HTERT RPE-1 (cell line): ENCODE measurements around the gene MYF5.

Experiments
- in situ Hi-C: fragments of 300-500 bp; cut with MboI; formaldehyde crosslinking; loops from 4 replicates; pipeline ENCODE4 v1.14.3; 2020; ENCODE audit warnings: low sequenced_read_pairs

The MYF5 gene

DNA sequence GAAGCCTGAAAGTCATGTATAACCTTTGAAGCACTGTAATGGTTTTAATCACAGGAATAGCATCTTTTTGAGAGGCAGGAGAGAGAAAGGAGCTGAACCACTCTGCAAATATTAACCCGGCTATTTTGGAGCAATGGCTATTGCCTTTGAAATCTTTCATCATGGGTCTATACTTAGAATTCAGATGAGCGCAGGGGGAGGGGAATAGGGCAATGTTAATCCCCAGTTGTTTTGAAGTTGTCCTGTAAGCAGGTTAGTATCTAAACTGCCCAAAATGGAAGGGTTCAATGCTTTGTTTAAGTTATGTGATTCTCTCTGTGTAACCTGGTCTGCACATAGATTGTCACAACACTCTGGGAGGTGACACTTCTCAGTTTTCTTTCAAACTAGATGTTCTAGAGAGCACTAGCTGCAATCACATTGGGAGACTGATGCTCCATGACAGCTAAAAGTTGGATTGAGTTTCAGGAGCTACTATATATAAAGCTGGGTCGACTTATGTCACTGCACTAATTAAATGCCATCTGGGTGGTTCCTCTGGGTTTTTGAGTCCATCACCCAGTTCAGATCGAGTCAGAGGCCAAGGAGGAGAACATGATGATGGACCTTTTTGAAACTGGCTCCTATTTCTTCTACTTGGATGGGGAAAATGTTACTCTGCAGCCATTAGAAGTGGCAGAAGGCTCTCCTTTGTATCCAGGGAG is 9.4 kb upstream of the MYF5 start, which contains the start of gene MYF6:
MYF6 (plus strand) TSS at position 509 of the 704 bp plus-strand sequence; CDS start at position 595, 86 bp downstream.
- in situ Hi-C loops, result no loop called here

DNA sequence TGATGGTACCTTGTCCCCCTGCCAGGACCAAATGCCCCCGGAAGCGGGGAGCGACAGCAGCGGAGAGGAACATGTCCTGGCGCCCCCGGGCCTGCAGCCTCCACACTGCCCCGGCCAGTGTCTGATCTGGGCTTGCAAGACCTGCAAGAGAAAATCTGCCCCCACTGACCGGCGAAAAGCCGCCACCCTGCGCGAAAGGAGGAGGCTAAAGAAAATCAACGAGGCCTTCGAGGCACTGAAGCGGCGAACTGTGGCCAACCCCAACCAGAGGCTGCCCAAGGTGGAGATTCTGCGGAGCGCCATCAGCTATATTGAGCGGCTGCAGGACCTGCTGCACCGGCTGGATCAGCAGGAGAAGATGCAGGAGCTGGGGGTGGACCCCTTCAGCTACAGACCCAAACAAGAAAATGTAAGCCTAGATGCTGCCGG is 8.9 kb upstream of the MYF5 start:
- in situ Hi-C loops, result no loop called here

DNA sequence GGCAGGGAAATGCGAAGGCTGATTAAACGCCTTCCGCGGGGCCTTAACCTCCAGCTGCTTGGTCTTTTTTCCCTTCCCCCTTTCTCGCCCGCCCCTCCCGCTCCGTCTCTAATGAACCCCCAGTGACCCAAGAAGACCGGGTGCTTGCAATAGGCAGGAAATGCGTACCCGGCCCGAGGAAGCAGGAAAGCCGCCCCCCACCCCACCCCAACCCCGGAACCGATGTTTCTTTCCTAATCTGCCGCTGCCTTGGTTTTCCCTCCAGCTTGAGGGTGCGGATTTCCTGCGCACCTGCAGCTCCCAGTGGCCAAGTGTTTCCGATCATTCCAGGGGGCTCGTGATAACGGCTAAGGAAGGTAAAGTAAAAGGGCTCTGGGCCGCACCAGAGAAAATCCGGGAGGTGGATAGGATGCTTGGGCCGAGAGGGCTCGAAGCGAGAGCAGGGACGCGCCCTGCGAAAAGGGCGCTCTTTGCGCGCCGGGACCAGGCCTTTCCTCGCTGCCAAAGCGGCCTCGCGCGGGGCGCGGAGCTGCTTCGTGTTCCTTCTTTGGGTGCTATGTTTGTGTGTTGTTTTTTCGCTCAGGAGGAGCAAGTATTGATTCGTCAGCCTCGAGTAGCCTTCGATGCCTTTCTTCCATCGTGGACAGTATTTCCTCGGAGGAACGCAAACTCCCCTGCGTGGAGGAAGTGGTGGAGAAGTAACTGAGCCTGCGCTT is 8.3 kb upstream of the MYF5 start:
- in situ Hi-C loops, result no loop called here

DNA sequence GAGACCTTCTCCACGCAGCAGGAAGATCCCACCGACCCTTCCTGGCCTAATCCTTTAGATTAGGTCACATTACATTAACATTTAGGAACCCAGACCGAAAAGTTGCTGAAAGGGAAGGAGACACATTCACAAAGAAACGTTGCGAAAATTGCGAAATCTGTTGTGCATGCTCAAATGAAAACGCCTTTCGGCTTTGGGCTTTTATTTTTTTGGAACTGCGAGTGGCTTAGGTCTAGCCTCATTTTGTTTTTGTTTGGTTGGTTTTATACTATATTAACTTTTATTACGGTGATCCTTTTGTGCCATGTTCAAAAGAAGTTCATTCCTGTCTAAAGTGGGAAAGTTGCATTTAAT is 7.8 kb upstream of the MYF5 start:
- in situ Hi-C loops, result no loop called here

DNA sequence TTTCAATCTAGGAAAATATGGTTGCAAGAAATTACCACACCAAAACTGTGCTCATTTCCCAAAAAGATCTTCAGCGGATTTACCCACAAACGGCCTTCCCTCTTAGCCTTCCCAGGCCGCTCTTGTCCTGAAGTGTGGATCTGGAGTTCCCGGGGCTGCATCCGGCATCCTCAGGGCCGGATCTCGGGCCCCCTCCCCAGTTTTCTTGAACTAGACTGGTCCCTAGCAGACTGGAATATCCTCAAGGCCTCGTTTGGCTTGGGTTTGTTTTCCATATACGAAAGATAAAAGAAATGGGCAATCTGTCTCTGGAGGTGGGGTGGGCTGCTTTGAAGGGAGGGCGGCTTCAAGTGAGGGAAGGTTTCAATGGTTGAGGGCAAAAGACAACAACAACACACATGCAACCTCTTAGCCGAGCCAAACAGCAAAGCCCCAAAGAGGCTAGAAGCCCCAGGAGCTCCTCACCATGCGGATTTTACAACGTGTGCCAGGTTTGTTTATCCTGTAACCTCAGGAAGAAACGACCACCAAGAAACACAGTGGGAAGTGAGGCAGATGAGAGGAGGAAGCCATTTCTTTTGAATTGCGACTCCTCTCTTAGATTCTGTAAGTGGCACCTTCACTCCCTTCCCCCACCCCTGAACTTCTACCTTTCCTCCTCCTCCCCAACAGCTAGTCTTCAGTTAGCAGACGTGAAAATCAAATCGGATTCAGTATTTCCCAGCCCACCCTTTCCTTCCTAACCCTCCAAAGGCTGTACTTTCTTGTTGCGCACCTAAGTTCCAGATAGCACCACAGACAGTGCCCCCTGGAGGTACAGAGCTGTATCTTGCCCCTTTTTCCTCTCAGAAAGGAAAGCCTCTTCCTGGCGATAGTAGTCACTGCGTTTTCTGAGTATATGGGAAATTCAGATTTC is 6.6 kb upstream of the MYF5 start:
- in situ Hi-C loops, result no loop called here

DNA sequence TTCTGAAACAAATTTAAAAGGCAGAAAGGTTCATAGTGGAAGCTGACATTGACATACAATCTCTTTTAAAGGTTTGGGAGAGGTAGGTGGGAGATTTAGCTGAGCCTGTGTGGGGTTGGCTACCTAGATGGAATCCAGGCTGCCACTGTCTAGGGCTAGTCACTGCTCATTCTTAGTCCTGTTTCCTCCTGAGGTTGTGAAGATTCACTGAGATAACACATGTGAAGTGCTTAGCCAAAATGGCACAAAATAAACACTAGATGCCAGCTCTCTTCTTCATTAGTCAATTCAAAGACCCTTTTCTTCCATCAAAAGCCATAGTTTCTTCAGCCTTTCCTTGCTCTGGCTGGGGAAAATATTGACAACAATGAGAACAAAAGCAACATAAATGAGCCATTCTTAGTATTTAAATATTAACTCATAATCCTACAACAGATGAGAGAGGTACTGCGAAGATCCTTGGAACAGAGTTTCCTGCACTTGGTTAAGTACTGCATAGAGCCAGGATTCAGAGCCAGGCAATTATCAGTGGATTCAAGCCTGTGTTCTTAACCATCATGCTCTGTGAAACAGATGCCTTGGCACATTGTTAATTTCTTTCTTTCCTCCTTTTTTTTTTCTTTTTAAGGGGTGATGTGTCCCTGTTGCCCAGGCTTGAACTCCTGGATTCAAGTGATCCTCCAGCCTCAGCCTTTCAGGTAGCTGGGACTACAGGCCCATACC is 5.8 kb upstream of the MYF5 start:
- in situ Hi-C loops, result no loop called here

DNA sequence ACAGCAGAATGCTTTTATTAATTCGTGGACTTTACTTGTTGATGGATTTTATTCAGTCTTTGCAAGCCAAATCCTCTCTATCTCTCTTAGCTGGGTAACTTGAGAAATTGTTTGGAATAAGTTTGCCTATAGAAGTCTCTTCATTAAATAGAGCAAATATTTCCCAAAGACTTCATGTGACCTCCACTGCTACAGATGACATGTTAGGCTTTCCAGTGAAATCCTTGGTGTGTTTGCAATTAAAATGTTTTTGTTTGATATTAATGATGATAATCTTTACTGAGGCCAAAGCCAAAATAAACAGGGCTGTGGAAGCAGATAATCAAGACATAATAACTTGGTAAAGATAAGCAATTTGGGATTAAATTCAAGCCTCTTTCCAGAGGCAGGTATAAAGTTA is 4.8 kb upstream of the MYF5 start:
- in situ Hi-C loops, result no loop called here

DNA sequence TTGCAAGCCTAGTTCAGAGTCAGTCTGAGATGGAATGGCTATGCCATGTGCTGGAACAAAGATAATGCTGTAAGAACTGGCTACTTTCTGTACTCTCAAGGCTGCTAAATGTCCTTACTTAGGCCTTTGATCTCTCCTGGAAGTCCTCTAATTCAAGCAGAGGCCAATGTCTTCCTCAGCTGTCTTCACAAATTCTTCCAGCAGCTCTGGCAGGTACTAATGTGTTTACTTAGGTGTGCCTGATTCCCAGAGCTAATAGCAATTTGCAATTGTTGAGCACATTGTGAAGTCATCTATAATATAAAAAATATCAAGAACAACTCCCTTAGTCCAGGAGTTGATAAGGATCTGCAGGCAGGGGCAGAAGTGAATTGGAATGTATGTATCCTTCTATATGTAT is 3.8 kb upstream of the MYF5 start:
- in situ Hi-C loops, result no loop called here

DNA sequence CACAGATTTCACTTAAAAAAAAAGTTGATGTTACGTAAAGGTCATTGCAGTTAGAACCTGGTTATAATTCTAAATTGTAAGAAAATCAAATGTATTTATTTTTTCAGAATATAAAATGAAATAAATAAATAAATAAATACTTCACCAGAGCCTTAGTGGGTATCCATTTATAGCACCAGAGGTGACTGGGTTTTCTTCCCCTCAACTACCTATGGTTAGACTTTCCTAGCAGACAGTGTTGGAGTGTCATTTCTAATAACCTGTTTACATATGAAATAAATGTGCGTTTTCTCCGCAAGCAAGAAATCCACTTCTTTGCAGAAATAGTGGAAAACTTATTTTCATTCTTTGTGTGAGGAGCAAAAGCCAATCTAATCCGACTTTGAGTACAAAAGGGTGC is 3.3 kb upstream of the MYF5 start:
- in situ Hi-C loops, result no loop called here

DNA sequence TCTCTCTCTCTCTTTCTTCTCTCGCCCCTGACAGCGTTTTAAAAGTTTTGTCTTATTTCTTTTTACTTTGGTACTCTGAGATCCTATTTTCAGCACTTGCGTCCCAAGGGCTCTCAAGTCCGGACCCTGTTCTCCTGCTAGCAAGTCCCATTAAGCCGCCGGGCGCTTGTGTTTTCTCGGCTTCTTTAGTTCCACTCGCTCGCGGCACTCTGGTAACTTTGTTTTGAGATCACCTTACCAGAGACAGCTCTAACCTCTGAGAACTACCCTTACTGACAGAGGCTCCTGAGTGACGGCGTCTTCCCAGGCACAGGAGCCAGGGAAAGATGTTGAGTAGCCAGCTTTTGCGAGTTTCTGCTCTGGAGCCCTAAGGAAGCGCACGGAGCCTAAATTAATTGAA is 2.7 kb upstream of the MYF5 start:
- in situ Hi-C loops, result no loop called here

DNA sequence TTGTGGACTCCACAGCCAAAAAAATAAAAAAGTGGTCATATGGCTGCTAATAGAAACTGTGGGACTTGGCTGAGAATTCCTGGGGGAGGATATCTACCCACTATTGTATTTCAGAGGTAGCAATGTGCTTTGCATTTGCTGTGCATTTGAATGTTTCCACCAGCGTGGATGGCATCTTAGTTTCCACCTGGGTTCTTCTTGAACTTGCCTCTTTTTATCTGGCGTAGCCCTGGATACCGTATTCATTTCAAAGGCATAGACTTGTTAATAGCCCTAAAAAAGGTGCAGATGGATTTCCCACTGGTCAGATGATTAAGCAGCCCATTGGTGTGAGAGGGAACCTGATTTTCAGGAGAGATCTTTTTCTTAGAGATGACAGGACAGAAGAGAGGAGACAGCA is 1.9 kb upstream of the MYF5 start:
- in situ Hi-C loops, result no loop called here

DNA sequence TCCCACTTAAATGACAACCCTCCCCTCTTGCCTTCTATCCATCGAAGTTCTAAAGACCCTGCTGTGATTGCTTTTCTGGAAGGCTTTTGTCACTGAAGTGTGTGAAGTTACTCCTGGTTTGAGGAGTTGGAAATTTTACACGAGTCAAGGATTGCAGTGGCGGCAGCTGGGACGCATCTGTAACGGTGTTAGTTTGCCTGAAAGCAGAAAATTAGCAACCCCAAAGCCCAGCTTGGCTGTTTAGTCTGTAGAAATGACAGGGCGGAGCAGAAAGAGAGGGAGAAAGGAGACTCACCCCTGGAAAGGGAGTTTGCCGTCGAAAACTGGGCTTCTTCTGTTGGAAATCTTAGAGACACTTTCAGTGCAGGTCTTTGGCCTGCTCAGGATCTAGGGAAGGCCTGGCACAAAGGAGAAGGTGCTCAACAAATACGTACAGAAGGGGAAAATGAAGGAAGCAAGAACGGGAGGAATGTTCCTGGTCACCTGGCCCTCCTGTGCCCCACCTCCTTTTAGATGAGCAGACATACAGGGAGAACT is 931 bp upstream of the MYF5 start:
- in situ Hi-C loops, result no loop called here

DNA sequence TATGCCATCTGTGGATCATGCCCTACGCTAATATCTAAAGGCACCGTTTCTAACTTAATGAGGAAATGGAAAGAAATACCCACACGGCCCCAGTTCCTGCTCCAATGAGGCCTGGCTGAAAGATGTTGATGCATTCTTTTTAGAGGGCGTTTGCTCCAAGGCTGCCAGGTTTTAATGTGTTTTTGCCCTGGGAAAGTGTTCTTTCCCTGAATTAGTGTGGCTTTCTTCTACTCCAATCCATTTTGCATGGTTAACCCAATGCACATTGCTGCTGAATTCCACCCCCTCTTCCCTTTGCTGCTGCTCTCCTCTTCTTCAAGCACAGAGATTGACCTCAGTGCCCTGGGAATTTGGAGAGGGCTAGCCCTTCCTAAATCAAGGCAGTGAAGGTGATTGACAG is 1.1 kb downstream of the MYF5 start:
- in situ Hi-C loops, result no loop called here

DNA sequence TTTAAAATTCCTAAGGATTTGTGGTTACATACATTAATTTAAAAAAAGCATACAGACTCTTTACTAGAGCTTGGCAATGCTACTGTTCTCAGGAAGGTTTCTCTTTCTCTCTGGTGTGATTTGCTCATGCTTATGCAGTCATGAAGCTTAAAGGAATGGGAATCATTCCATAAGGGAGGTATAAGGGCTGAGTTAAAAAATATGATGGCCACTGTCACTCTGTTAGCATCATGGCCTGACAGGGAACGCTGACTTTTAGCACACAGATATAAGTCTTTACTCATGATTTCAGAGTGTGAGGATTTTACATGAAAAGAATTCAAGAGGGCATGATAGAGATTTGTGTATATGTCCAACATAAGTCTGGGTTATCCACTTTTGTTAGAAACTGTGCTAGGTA is 3.8 kb downstream of the MYF5 start:
- in situ Hi-C loops, result no loop called here

DNA sequence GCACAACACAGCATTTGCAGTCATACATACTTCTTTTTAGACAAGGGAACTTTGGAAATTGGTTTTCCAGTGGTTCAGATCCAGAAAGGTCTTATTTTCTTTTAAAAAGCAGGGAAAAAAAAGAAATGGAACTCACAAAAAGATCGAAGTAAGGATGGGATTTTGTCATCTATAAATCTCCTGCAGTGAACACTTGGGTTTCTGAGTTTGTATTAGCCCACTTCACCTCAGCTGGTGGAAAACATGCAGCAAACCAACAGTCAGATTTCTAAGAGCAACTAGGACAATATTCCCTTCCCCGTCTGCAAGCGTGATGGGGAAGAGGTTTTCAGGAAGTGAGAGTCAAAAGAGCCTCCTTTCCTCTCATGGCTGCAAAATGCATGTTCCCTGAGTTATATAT is 4.6 kb downstream of the MYF5 start:
- in situ Hi-C loops, result no loop called here

DNA sequence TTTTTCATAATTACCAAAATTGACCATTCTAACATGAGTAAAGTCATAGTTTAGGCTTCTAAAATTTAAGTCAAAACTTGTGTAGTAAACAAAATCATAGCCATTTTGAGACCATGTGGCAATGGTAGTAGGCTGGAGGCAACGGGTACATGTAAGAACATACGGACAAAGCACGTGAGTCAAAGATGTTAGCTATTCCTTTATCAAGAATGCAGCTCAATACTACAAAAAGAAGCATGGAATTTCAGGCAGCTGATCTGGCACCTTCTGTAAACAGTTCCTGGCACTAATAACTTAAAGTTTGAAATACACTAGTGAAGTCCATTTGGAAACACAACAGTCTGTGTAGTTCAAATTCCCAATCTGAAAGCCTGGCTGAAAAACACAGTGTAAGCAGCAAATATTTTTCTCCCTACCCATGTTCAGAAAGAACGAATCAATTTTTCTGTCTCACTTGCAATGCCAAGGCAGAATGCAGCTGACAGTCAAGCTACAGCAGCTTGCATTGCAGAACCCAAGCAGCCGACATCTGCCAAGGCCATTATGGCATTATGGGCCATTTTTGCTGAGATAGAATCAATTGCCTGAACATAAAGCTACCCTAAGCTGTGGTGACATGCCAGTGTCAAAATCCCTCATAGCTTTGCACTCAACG is 29.3 kb downstream of the MYF5 start:
- in situ Hi-C loops, result no loop called here

DNA sequence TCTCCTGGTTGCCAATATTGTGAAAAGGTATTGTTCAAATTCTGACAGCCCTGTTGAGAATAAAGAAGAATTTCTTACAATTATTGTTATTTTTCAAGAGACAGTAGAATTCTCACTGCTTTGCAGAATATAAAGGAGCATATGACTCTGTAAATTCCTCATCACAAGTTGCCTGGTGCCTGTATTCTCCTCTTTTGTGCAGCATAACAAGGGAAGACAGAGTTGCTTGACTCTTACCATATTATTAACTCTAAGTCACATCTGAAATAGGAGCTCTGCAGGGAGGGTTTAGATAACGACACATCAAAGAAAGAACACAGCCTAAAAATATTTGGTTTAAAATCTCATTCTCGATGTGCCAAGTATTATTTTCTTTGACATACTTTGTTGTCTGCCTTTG is 31.1 kb downstream of the MYF5 start:
- in situ Hi-C loops, result no loop called here

DNA sequence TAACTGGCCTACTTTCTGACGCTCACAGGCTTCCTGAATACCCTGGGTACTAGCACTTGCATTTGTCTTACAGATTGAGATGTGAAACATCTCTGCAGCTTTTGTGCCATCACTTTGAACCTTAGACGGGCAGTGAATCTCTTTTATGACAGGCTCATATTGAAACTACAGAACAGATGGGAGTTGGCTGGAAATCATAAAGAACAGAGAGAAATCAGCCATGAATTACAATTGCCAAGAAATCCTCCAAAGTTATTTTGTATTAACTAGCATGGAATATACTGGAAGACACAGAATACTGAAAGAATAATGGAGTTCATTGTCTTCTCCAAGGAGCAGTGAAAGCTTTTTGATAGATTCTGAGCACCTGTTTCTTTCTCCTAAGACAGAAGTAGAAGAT is 32.7 kb downstream of the MYF5 start:
- in situ Hi-C loops, result no loop called here

DNA sequence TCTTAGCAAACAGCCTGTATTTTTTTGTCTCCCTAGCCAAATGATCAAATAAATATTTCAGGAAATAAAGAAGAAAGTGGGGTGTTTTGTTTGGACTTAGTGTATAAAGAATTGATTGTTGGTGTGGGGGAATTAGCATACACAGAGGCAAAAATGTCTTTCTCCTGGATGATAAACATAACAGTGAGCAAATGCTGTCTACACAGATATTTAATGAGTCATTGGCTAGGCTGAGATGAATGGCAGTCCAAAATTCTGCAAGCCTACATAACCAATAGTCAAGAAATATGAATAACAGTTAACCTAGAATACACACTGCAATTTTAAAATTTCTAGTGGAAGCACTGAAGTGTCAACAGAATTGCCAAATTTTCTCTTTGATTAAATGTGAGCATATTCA is 35.8 kb downstream of the MYF5 start:
- in situ Hi-C loops, result no loop called here

DNA sequence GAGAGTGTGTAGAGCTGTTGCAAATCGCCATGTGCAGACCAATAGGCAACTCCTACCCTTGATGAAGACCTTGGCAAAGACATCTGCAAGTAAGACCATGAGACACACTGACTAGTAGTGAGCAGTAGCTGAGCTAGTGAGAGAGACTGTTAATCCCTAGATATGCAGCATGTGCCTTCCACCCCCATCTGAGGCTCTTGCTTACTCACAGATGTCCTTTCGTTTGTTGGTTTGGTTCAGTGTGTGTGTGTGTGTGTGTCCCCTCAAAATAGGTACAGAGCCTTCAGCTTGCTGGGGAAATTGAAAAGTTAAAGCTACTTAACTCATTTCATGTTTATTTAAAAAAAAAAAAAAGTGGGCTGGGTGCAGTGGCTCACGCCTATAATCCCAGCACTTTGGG is 37.6 kb downstream of the MYF5 start:
- in situ Hi-C loops, result no loop called here
